Colonic mucosa (tissue), 4 donors: ENCODE data around the gene IL22RA2. TPM values are rescaled to one million over a fixed set of nuclear protein-coding genes. Genes with fewer than 3 reads are reported as not detected.
"Not testable (repeated sequence)": the region's sequence is repeated elsewhere in the genome, so short reads cannot be mapped to it uniquely, and the experiment has no call there.

ENCODE experiments used
- DNase-seq: peaks from one replicate; pipeline ENCODE4 v3.0.0-alpha.2; 2020
- H3K27ac ChIP-seq: fragments of 200-600 bp; one replicate; pipeline ENCODE4 v1.8.0; 2021
- H3K27me3 ChIP-seq: fragments of 200-600 bp; one replicate; pipeline ENCODE4 v1.8.0; 2021
- H3K36me3 ChIP-seq: fragments of 200-600 bp; one replicate; pipeline ENCODE4 v1.8.0; 2021
- H3K4me1 ChIP-seq: fragments of 200-600 bp; one replicate; pipeline ENCODE4 v1.8.0; 2021; ENCODE audit warnings: mild to moderate bottlenecking
- H3K4me3 ChIP-seq: fragments of 200-600 bp; one replicate; pipeline ENCODE4 v1.8.0; 2021
- H3K9ac ChIP-seq, 2 donors: one replicate each; pipeline ENCODE4 v1.7.0; 2013; ENCODE audit warnings: control low read depth in 2 of 2, low read depth in 2 of 2, low read length in 2 of 2
- H3K9me3 ChIP-seq: fragments of 200-600 bp; one replicate; pipeline ENCODE4 v1.8.0; 2021
- CTCF ChIP-seq: fragments of 200-600 bp; IDR thresholded peaks from one replicate; pipeline ENCODE4 v1.8.0; 2022; ENCODE audit warnings: antibody characterized with exemption, mild to moderate bottlenecking
- intact Hi-C: fragments of 100-400 bp; cut with DNase I; formaldehyde crosslinking; loops from one replicate; pipeline ENCODE4 v1.14.1; 2022
- total RNA-seq, 2 donors: library from RNA; stranded (reverse); fragmentation: NEBNext Ultra II Directional in 1 of 2; extraction: Animal tissue kit (Norgen Biotek cat#: 25700) in 1 of 2; gene quantifications; one replicate each; pipeline ENCODE4 v1.2.1, GENCODE V29; 2021
- donor health status: healthy.
- donor health status: DM: no; HTN: no; CAD: no.
- donor health status: DM: no; HTN: no; CAD: no.

The IL22RA2 gene
- total RNA-seq, 2 donors from 2014 or later = 0.21 TPM; not detected in 1

- intact Hi-C loops = no loop called here
- no peak for TF ChIP-seq CTCF
- Histone ChIP-seq H3K36me3 (no peaks in the 10 kb centered on the region), H3K27me3 (no peaks in the 10 kb centered on the region), H3K9ac (no peak overlapping the region), H3K9me3 (no peaks in the 10 kb centered on the region), H3K27ac (no peak overlapping the region), H3K4me1 (no peaks in the 10 kb centered on the region), H3K4me3 (no peak overlapping the region)
- DNase-seq = no peak
These were observed 57.8 kb downstream of the IL22RA2 start for GRCh38 chr6:137115658-137116057.

- Histone ChIP-seq H3K4me3 (no peak overlapping the region), H3K27ac (no peak overlapping the region), H3K27me3 (no peaks in the 10 kb centered on the region), H3K36me3 (no peaks in the 10 kb centered on the region), H3K9ac (no peak overlapping the region), H3K9me3 (no peaks in the 10 kb centered on the region), H3K4me1 (no peaks in the 10 kb centered on the region)
- TF ChIP-seq CTCF = no peak
- no peak for DNase-seq
- intact Hi-C loops = no loop called here
These were observed 61.4 kb downstream of the IL22RA2 start for GRCh38 chr6:137112067-137112355.

- no peak for TF ChIP-seq CTCF
- H3K4me3 ChIP-seq = no peak overlapping the region
- intact Hi-C loops = no loop called here
- no peak overlapping the region for H3K27ac ChIP-seq
- H3K9me3 ChIP-seq = no peaks in the 10 kb centered on the region
- H3K4me1 ChIP-seq = no peaks in the 10 kb centered on the region
- no peaks in the 10 kb centered on the region for H3K27me3 ChIP-seq
- no peak overlapping the region for H3K9ac ChIP-seq
- no peak for DNase-seq
- H3K36me3 ChIP-seq = no peaks in the 10 kb centered on the region
These were observed 62.0 kb downstream of the IL22RA2 start for GRCh38 chr6:137111296-137112066.

GRCh38 chr6:137107767-137108105 lies 65.7 kb downstream of the IL22RA2 start:
- Histone ChIP-seq H3K36me3 (no peaks in the 10 kb centered on the region), H3K27me3 (no peaks in the 10 kb centered on the region), H3K9me3 (no peaks in the 10 kb centered on the region), H3K9ac (no peak overlapping the region), H3K27ac (no peak overlapping the region), H3K4me3 (no peak overlapping the region), H3K4me1 (no peaks in the 10 kb centered on the region)
- TF ChIP-seq CTCF = no peak
- DNase-seq = no peak
- intact Hi-C loops = no loop called here

GRCh38 chr6:137107047-137107766 lies 66.2 kb downstream of the IL22RA2 start:
- intact Hi-C loops, H3K4me3 ChIP-seq: not testable (repeated sequence)

GRCh38 chr6:137106183-137106582 lies 67.3 kb downstream of the IL22RA2 start:
- Histone ChIP-seq H3K36me3 (no peaks in the 10 kb centered on the region), H3K4me3 (no peak overlapping the region), H3K27me3 (no peaks in the 10 kb centered on the region), H3K4me1 (no peaks in the 10 kb centered on the region), H3K9ac (no peak overlapping the region), H3K27ac (no peak overlapping the region), H3K9me3 (no peaks in the 10 kb centered on the region)
- intact Hi-C loops = no loop called here
- DNase-seq = no peak
- no peak for TF ChIP-seq CTCF

More at GRCh38 chr6:137107047-137107766, 66.2 kb downstream of the IL22RA2 start:
- not testable (repeated sequence) for H3K27me3 ChIP-seq, DNase-seq, H3K36me3 ChIP-seq, H3K4me1 ChIP-seq, H3K27ac ChIP-seq, H3K9ac ChIP-seq, H3K9me3 ChIP-seq
